Measurements from ENCODE around the gene SCARF2. TPM values are rescaled to one million over a fixed set of nuclear protein-coding genes. Genes with fewer than 3 reads are reported as not detected.

The SCARF2 gene
- total and polyA plus RNA-seq, 2 donors (not counting 1 experiment from before 2014, with no cell fraction given), result 0.86 to 1.3 TPM

- H3K4me1 Mint-ChIP-seq, result peaks cover 41% of the 10 kb centered on the region
- H3K27ac Mint-ChIP-seq, result no peak overlapping the region
- Histone ChIP-seq H4K20me1 (ENCODE audit: control insufficient read depth, insufficient read depth, low read length, poor library complexity, severe bottlenecking) (no peaks in the 10 kb centered on the region), H3K27me3 (replicated peaks in 1 of 4; ENCODE audit: control extremely low read depth in 1 of 4, control insufficient read depth in 3 of 4, insufficient read depth in 4 of 4, low read length in 3 of 4) (no peaks in the 10 kb centered on the region), H3K4me1 (ENCODE audit: control insufficient read depth in 2 of 2, insufficient read depth in 2 of 2, low read length in 2 of 2) (peaks cover 28 to 31% of the 10 kb centered on the region in 2 donors), H3K79me2 (ENCODE audit: control insufficient read depth, insufficient read depth, low read length) (peaks cover 45% of the 10 kb centered on the region), H3K4me2 (replicated peaks; ENCODE audit: low read depth, low read length, poor library complexity, severe bottlenecking) (no peak overlapping the region), H3K36me3 (replicated peaks in 1 of 2; ENCODE audit: control extremely low read depth in 1 of 2, control insufficient read depth in 1 of 2, extremely low read depth in 1 of 2, insufficient read depth in 2 of 2, low read length in 1 of 2) (peaks cover 0 to 23% of the 10 kb centered on the region in 2 experiments), H3K4me3 (ENCODE audit: control extremely low read depth in 1 of 5, extremely low read depth in 1 of 5, insufficient read depth in 1 of 5, low read depth in 2 of 5, low read length in 4 of 5) (no peak overlapping the region), H3K27ac (ENCODE audit: low read length in 2 of 2) (no peak overlapping the region), H3K9me3 (ENCODE audit: control extremely low read depth in 1 of 3, control insufficient read depth in 2 of 3, insufficient read depth in 1 of 3, low read length in 2 of 3) (peaks cover 0 to 8% (median 0%) of the 10 kb centered on the region in 3 donors), H2AFZ (ENCODE audit: insufficient read depth, low read depth, low read length, poor library complexity, severe bottlenecking) (no peak overlapping the region), H3K9ac (ENCODE audit: low read length) (no peak overlapping the region)
- intact Hi-C loops (cut with micrococcal nuclease), result no loop called here
- no peak for DNase-seq
- 93% methylated on average over 3 of the region's 3 CpGs for WGBS (ENCODE audit: insufficient coverage)
- no peaks in the 10 kb centered on the region for H3K27me3 Mint-ChIP-seq
- H3K4me3 Mint-ChIP-seq, result no peak overlapping the region
- ChIA-PET CTCF (no interaction called here), POLR2A (no interaction called here)
- H3K9me3 Mint-ChIP-seq (ENCODE audit: insufficient read depth), result no peaks in the 10 kb centered on the region
- TF ChIP-seq CTCF (IDR thresholded peaks at IDR 0.05) (no peak), EZH2 (IDR thresholded peaks at IDR 0.05; ENCODE audit: borderline replicate concordance, insufficient read depth, low read depth, low read length, poor library complexity, severe bottlenecking) (no peak)
- ATAC-seq (ENCODE audit: low read depth), result no peak
Measured at GRCh38 chr22:20459152-20459542, 21.5 kb upstream of the SCARF2 start.

GRCh38 chr22:20458530-20459151 lies 21.0 kb upstream of the SCARF2 start:
- Mint-ChIP-seq H3K4me3 (no peak overlapping the region), H3K27me3 (no peaks in the 10 kb centered on the region), H3K27ac (no peak overlapping the region), H3K9me3 (ENCODE audit: insufficient read depth) (no peaks in the 10 kb centered on the region), H3K4me1 (peaks cover 36% of the 10 kb centered on the region)
- no peak overlapping the region for H3K4me2 ChIP-seq (replicated peaks; ENCODE audit: low read depth, low read length, poor library complexity, severe bottlenecking)
- H3K36me3 ChIP-seq (replicated peaks in 1 of 2; ENCODE audit: control extremely low read depth in 1 of 2, control insufficient read depth in 1 of 2, extremely low read depth in 1 of 2, insufficient read depth in 2 of 2, low read length in 1 of 2), result peaks cover 0 to 23% of the 10 kb centered on the region in 2 experiments
- WGBS (ENCODE audit: insufficient coverage), result 95% methylated on average over 4 of the region's 8 CpGs
- H3K4me1 ChIP-seq (ENCODE audit: control insufficient read depth in 2 of 2, insufficient read depth in 2 of 2, low read length in 2 of 2), result peaks cover 23 to 26% of the 10 kb centered on the region in 2 donors
- intact Hi-C loops (cut with micrococcal nuclease), result no loop called here
- H3K9me3 ChIP-seq (ENCODE audit: control extremely low read depth in 1 of 3, control insufficient read depth in 2 of 3, insufficient read depth in 1 of 3, low read length in 2 of 3), result peaks cover 0 to 4% (median 0%) of the 10 kb centered on the region in 3 donors
- POLR2A ChIA-PET, result no interaction called here
- no peak overlapping the region for H3K27ac ChIP-seq (ENCODE audit: low read length in 2 of 2)
- H2AFZ ChIP-seq (ENCODE audit: insufficient read depth, low read depth, low read length, poor library complexity, severe bottlenecking), result no peak overlapping the region
- CTCF ChIA-PET, result no interaction called here
- DNase-seq, result no peak
- peaks cover 45% of the 10 kb centered on the region for H3K79me2 ChIP-seq (ENCODE audit: control insufficient read depth, insufficient read depth, low read length)
- no peaks in the 10 kb centered on the region for H3K27me3 ChIP-seq (replicated peaks in 1 of 4; ENCODE audit: control extremely low read depth in 1 of 4, control insufficient read depth in 3 of 4, insufficient read depth in 4 of 4, low read length in 3 of 4)
- no peak overlapping the region for H3K4me3 ChIP-seq (ENCODE audit: control extremely low read depth in 1 of 5, extremely low read depth in 1 of 5, insufficient read depth in 1 of 5, low read depth in 2 of 5, low read length in 4 of 5)
- H3K9ac ChIP-seq (ENCODE audit: low read length), result no peak overlapping the region
- ATAC-seq (ENCODE audit: low read depth), result no peak
- H4K20me1 ChIP-seq (ENCODE audit: control insufficient read depth, insufficient read depth, low read length, poor library complexity, severe bottlenecking), result no peaks in the 10 kb centered on the region
- TF ChIP-seq CTCF (IDR thresholded peaks at IDR 0.05), result no peak
- no peak for TF ChIP-seq EZH2 (IDR thresholded peaks at IDR 0.05; ENCODE audit: borderline replicate concordance, insufficient read depth, low read depth, low read length, poor library complexity, severe bottlenecking)

Measured in B cell (primary cell).